Activated CD8-positive, alpha-beta memory T cell treated with anti-CD3 and anti-CD28 coated beads, Interleukin-2, amount 10 ng/mL, durations not matched to agents 7 days and 5 days (primary cell): ENCODE results near the gene ATP2A3. TPM values are rescaled to one million over a fixed set of nuclear protein-coding genes. Genes with fewer than 3 reads are reported as not detected.

Experiments
- ATAC-seq: fragments of 150-1000 bp; cut with Tn5 transposase; one replicate; pipeline ENCODE4 v1.10.0; 2021; ENCODE audit warnings: moderate library complexity
- CTCF ChIA-PET: fragments of 350-600 bp; sonication (Branson Sonifier 250); formaldehyde crosslinking; loops from one replicate; lab custom pipeline; 2021; ENCODE audit warnings: antibody characterized with exemption; lab: Charles Lee
- DNase-seq: peaks from one replicate; pipeline ENCODE4 v3.0.0-alpha.2; 2020
- H3K27ac Mint-ChIP-seq: one replicate; pipeline ENCODE4 v1.8.0; 2021; ENCODE audit warnings: mild to moderate bottlenecking, mixed read lengths
- H3K27me3 Mint-ChIP-seq: one replicate; pipeline ENCODE4 v1.8.0; 2021; ENCODE audit warnings: mixed read lengths
- H3K36me3 Mint-ChIP-seq: one replicate; pipeline ENCODE4 v1.8.0; 2021; ENCODE audit warnings: mild to moderate bottlenecking, mixed read lengths
- H3K4me1 Mint-ChIP-seq: one replicate; pipeline ENCODE4 v1.8.0; 2021; ENCODE audit warnings: mixed read lengths
- H3K4me3 Mint-ChIP-seq: one replicate; pipeline ENCODE4 v1.8.0; 2021; ENCODE audit warnings: mild to moderate bottlenecking, moderate library complexity, mixed read lengths
- H3K9me3 Mint-ChIP-seq: one replicate; pipeline ENCODE4 v1.8.0; 2022; ENCODE audit warnings: low read depth, mixed read lengths
- total RNA-seq, 2 experiments: library from RNA; stranded (reverse); gene quantifications; one replicate each; pipeline ENCODE4 v1.2.3, GENCODE V29; 2021

The ATP2A3 gene
- 100 to 1,000 TPM; 264 to 377 TPM for total RNA-seq

GRCh38 chr17:3964203-3965117 is at the start of gene ATP2A3:
TSS of gene ATP2A3 (minus strand) at chr17:3964437. CDS start at chr17:3964291, 146 bp downstream.
- ATAC-seq: peak; percentile 80
- H3K9me3 Mint-ChIP-seq: no peaks in the 10 kb centered on the region
- peak within 1 kb of the TSS; percentile 93 for H3K27ac Mint-ChIP-seq
- CTCF ChIA-PET: interaction anchor here (0.5 to 2.5 kb wide), 13 partner anchors 9 to 820 kb away, joined by 3 to 21 read pairs (median 5); partner anchors contain the start of genes CYB5D2 and ZZEF1
- DNase-seq: peak; percentile 79
- H3K36me3 Mint-ChIP-seq: peaks cover 18% of the 10 kb centered on the region
- peak within 1 kb of the TSS; percentile 91 for H3K4me3 Mint-ChIP-seq
- H3K4me1 Mint-ChIP-seq: peaks cover 44% of the 10 kb centered on the region
- peaks cover 3% of the 10 kb centered on the region for H3K27me3 Mint-ChIP-seq

GRCh38 chr17:4010754-4011153 is 46.5 kb upstream of the ATP2A3 start:
- Mint-ChIP-seq H3K27me3 (no peaks in the 10 kb centered on the region), H3K4me1 (no peaks in the 10 kb centered on the region), H3K4me3 (no peak overlapping the region), H3K27ac (no peak overlapping the region), H3K36me3 (peaks cover 35% of the 10 kb centered on the region), H3K9me3 (no peaks in the 10 kb centered on the region)
- CTCF ChIA-PET: interaction anchor here (1.4 kb wide), 1 partner anchor 97 kb away, joined by 5 read pairs; no protein-coding TSS in a partner anchor
- DNase-seq (no peak), ATAC-seq (no peak)

- H3K36me3 Mint-ChIP-seq: peaks cover 29% of the 10 kb centered on the region
- H3K4me3 Mint-ChIP-seq: no peak overlapping the region
- H3K27ac Mint-ChIP-seq: no peak overlapping the region
- DNase-seq (no peak), ATAC-seq (no peak)
- CTCF ChIA-PET: interaction anchor here (0.9 to 12.4 kb wide), 3 partner anchors 8 to 272 kb away, joined by 3 to 125 read pairs (median 3); partner anchors contain the start of gene P2RX1
- H3K4me1 Mint-ChIP-seq: peaks cover 4% of the 10 kb centered on the region
- H3K9me3 Mint-ChIP-seq: no peaks in the 10 kb centered on the region
- H3K27me3 Mint-ChIP-seq: no peaks in the 10 kb centered on the region
These were observed 45.0 kb upstream of the ATP2A3 start for GRCh38 chr17:4009186-4009785.

GRCh38 chr17:4008441-4009185 is 44.4 kb upstream of the ATP2A3 start:
- Mint-ChIP-seq H3K27me3 (no peaks in the 10 kb centered on the region), H3K36me3 (peaks cover 22% of the 10 kb centered on the region), H3K27ac (no peak overlapping the region), H3K4me1 (peaks cover 4% of the 10 kb centered on the region), H3K9me3 (no peaks in the 10 kb centered on the region), H3K4me3 (no peak overlapping the region)
- CTCF ChIA-PET: interaction anchor here (0.7 to 12.4 kb wide), 5 partner anchors 8 to 195 kb away, joined by 3 to 125 read pairs (median 3); partner anchors contain the start of gene P2RX1
- no peak for DNase-seq
- no peak for ATAC-seq

GRCh38 chr17:4008082-4008435 is 43.8 kb upstream of the ATP2A3 start:
- CTCF ChIA-PET: interaction anchor here (0.7 to 12.4 kb wide), 5 partner anchors 10 to 195 kb away, joined by 3 to 125 read pairs (median 3); partner anchors contain the start of genes NCBP3 and P2RX1
- no peak for ATAC-seq
- H3K4me1 Mint-ChIP-seq: peaks cover 4% of the 10 kb centered on the region
- H3K9me3 Mint-ChIP-seq: no peaks in the 10 kb centered on the region
- no peak overlapping the region for H3K27ac Mint-ChIP-seq
- H3K27me3 Mint-ChIP-seq: no peaks in the 10 kb centered on the region
- peaks cover 18% of the 10 kb centered on the region for H3K36me3 Mint-ChIP-seq
- H3K4me3 Mint-ChIP-seq: no peak overlapping the region
- no peak for DNase-seq

GRCh38 chr17:4007346-4008081 is 43.3 kb upstream of the ATP2A3 start:
- CTCF ChIA-PET: interaction anchor here (0.7 to 12.4 kb wide), 3 partner anchors 11 to 162 kb away, joined by 3 to 125 read pairs (median 3); partner anchors contain the start of genes NCBP3 and P2RX1
- ATAC-seq (no peak), DNase-seq (no peak)
- H3K4me3 Mint-ChIP-seq: no peak overlapping the region
- no peaks in the 10 kb centered on the region for H3K9me3 Mint-ChIP-seq
- peak overlapping the region; percentile 29 for H3K27ac Mint-ChIP-seq
- H3K4me1 Mint-ChIP-seq: peaks cover 4% of the 10 kb centered on the region
- H3K36me3 Mint-ChIP-seq: peaks cover 17% of the 10 kb centered on the region
- no peaks in the 10 kb centered on the region for H3K27me3 Mint-ChIP-seq

- peaks cover 4% of the 10 kb centered on the region for H3K4me1 Mint-ChIP-seq
- no peak overlapping the region for H3K4me3 Mint-ChIP-seq
- no peaks in the 10 kb centered on the region for H3K27me3 Mint-ChIP-seq
- H3K9me3 Mint-ChIP-seq: no peaks in the 10 kb centered on the region
- ATAC-seq (no peak), DNase-seq (no peak)
- CTCF ChIA-PET: interaction anchor here (1.8 to 12.4 kb wide), 2 partner anchors 93 to 143 kb away, joined by 5 to 125 read pairs; partner anchors contain the start of gene P2RX1
- H3K36me3 Mint-ChIP-seq: peaks cover 14% of the 10 kb centered on the region
- H3K27ac Mint-ChIP-seq: no peak overlapping the region
These were observed 42.5 kb upstream of the ATP2A3 start for GRCh38 chr17:4006745-4007211.

- no peak overlapping the region for H3K4me3 Mint-ChIP-seq
- DNase-seq (no peak), ATAC-seq (no peak)
- H3K4me1 Mint-ChIP-seq: peaks cover 4% of the 10 kb centered on the region
- CTCF ChIA-PET: interaction anchor here (1.8 to 12.4 kb wide), 2 partner anchors 92 to 142 kb away, joined by 5 to 125 read pairs; partner anchors contain the start of gene P2RX1
- no peaks in the 10 kb centered on the region for H3K27me3 Mint-ChIP-seq
- no peaks in the 10 kb centered on the region for H3K9me3 Mint-ChIP-seq
- H3K36me3 Mint-ChIP-seq: peaks cover 12% of the 10 kb centered on the region
- H3K27ac Mint-ChIP-seq: no peak overlapping the region
These were observed 41.9 kb upstream of the ATP2A3 start for GRCh38 chr17:4006165-4006589.

GRCh38 chr17:4005296-4006164 is 41.3 kb upstream of the ATP2A3 start:
- no peak for DNase-seq
- H3K9me3 Mint-ChIP-seq: no peaks in the 10 kb centered on the region
- H3K36me3 Mint-ChIP-seq: peaks cover 12% of the 10 kb centered on the region
- ATAC-seq: no peak
- H3K27ac Mint-ChIP-seq: no peak overlapping the region
- H3K4me1 Mint-ChIP-seq: peaks cover 4% of the 10 kb centered on the region
- H3K4me3 Mint-ChIP-seq: no peak overlapping the region
- H3K27me3 Mint-ChIP-seq: no peaks in the 10 kb centered on the region
- CTCF ChIA-PET: interaction anchor here (0.7 to 12.4 kb wide), 12 partner anchors 12 to 142 kb away, joined by 3 to 125 read pairs (median 5); partner anchors contain the start of genes ATP2A3 and P2RX1

GRCh38 chr17:4004517-4005295 is 40.5 kb upstream of the ATP2A3 start:
- peak; percentile 54 for DNase-seq
- Mint-ChIP-seq H3K36me3 (peaks cover 12% of the 10 kb centered on the region), H3K27ac (no peak overlapping the region), H3K27me3 (no peaks in the 10 kb centered on the region), H3K4me3 (no peak overlapping the region), H3K4me1 (peaks cover 4% of the 10 kb centered on the region), H3K9me3 (no peaks in the 10 kb centered on the region)
- peak; percentile 77 for ATAC-seq
- CTCF ChIA-PET: interaction anchor here (0.7 to 12.4 kb wide), 17 partner anchors 9 to 141 kb away, joined by 3 to 125 read pairs (median 4); partner anchors contain the start of genes ATP2A3 and P2RX1
